ENCODE data around the gene B3GNT3.

DNA sequence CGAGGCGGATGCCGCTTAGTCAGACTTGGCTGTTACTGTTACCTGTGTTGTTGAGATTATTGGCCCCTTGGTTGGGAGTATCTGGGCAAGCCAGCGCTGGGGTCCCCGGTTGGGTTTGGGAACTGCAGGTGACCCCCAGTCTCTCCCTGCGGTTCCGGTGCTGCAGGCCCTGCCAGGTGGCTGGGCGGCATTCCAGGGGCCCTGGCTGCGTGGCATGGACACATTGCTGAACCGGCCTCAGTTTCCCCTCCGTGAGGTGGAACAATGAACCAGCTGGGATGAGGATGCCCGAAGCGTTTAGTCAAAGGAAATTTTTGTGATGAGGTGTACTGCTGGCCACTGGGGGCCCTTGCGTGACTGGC lies 538 bp downstream of the B3GNT3 start:
- no peak for TF ChIP-seq POLR2A (IDR thresholded peaks at IDR 0.05)
- TF ChIP-seq, protein P1, sequence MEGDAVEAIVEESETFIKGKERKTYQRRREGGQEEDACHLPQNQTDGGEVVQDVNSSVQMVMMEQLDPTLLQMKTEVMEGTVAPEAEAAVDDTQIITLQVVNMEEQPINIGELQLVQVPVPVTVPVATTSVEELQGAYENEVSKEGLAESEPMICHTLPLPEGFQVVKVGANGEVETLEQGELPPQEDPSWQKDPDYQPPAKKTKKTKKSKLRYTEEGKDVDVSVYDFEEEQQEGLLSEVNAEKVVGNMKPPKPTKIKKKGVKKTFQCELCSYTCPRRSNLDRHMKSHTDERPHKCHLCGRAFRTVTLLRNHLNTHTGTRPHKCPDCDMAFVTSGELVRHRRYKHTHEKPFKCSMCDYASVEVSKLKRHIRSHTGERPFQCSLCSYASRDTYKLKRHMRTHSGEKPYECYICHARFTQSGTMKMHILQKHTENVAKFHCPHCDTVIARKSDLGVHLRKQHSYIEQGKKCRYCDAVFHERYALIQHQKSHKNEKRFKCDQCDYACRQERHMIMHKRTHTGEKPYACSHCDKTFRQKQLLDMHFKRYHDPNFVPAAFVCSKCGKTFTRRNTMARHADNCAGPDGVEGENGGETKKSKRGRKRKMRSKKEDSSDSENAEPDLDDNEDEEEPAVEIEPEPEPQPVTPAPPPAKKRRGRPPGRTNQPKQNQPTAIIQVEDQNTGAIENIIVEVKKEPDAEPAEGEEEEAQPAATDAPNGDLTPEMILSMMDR (IDR thresholded peaks at IDR 0.05), result no peak
